GM19397 (cell line): Measurements from ENCODE around the gene MALAT1.

Experiments
- ATAC-seq: cut with Tn5 transposase; IDR thresholded peaks from one replicate; pipeline ENCODE4 v1.9.1; 2021; ENCODE audit warnings: mild to moderate bottlenecking, moderate library complexity; ENCODE audit not compliant: unreplicated experiment

MALAT1 gene

GRCh38 chr11:65537620-65538231 is 38.9 kb downstream of the MALAT1 start:
- no peak for ATAC-seq

GRCh38 chr11:65538232-65538914 is 39.5 kb downstream of the MALAT1 start:
- no peak for ATAC-seq

- no peak for ATAC-seq
Measured at GRCh38 chr11:65538915-65539743, 40.3 kb downstream of the MALAT1 start.

GRCh38 chr11:65539744-65540289 is 41.0 kb downstream of the MALAT1 start:
- peak; percentile 45 for ATAC-seq

- ATAC-seq: peak; percentile 70
Measured at GRCh38 chr11:65540290-65541092, 41.6 kb downstream of the MALAT1 start.

- no peak for ATAC-seq
Measured at GRCh38 chr11:65541093-65541982, 42.5 kb downstream of the MALAT1 start.

- ATAC-seq: no peak
Measured at GRCh38 chr11:65542738-65543390, 44.0 kb downstream of the MALAT1 start.

GRCh38 chr11:65545853-65546216 is 47.0 kb downstream of the MALAT1 start:
- ATAC-seq: no peak

GRCh38 chr11:65546217-65546958 is 47.5 kb downstream of the MALAT1 start:
- ATAC-seq: peak; percentile 73

GRCh38 chr11:65547446-65548125 is 48.7 kb downstream of the MALAT1 start:
- ATAC-seq: no peak

- no peak for ATAC-seq
Measured at GRCh38 chr11:65548395-65548794, 49.5 kb downstream of the MALAT1 start.

GRCh38 chr11:65549096-65549495 is 50.3 kb downstream of the MALAT1 start:
- ATAC-seq: no peak

- ATAC-seq: no peak
Measured at GRCh38 chr11:65551572-65552387, 52.9 kb downstream of the MALAT1 start.

- ATAC-seq: no peak
Measured at GRCh38 chr11:65552388-65552951, 53.6 kb downstream of the MALAT1 start.

GRCh38 chr11:65553301-65554001 is 54.6 kb downstream of the MALAT1 start:
- ATAC-seq: no peak
